ENCODE data around the gene SHISA4. TPM values are rescaled to one million over a fixed set of nuclear protein-coding genes. Genes with fewer than 3 reads are reported as not detected.

The SHISA4 gene
- polyA plus RNA-seq, 3 donors: 1.5 to 3.1 (median 2.3) TPM

DNA sequence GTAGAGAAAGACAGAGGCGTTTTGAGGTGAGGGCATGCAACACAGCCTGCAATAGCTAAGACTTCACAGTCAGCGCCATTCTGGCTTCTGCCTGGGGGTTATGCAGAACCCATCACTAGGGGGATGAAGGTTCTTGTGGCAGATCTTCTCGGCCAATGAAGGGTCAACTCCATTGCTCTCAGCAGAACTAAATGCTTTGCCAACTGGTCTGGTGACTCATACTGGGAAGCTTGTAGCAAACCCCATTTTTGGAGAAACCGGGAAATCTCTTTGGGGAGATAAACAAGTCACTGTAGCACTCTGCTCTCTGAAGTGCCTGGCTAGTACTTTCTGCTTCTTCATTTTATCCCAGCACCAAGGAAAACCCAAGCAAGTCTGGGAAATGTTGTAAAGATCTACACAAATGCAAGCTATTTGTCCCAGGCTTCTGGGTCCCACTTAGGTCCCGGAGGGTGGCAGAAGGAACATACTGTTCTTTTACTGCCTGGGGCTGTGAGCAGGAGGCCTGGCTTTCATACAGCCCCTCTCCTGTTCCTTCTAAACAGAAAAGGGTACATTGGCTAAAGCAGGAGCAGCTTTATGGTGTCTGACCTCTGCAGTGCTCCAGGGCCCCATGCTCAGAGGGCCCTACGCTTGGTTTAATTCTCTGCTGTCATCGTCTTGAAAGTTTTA, 28.8 kb downstream of the SHISA4 start:
- H3K79me2 ChIP-seq (ENCODE audit: insufficient read depth, low read length): no peaks in the 10 kb centered on the region
- Mint-ChIP-seq H3K9me3 (peaks cover 3 to 16% (median 13%) of the 10 kb centered on the region in 7 donors), H3K36me3 (no peaks in the 10 kb centered on the region), H3K27me3 (ENCODE audit: low read depth in 3 of 3) (peaks cover 3 to 13% (median 5%) of the 10 kb centered on the region in 3 donors), H3K27ac (no peak overlapping the region), H3K4me3 (no peak overlapping the region), H3K4me1 (no peaks in the 10 kb centered on the region)
- no peak overlapping the region for H3K27ac ChIP-seq (ENCODE audit: low read depth in 1 of 2, low read length in 2 of 2)
- no peaks in the 10 kb centered on the region for H3K9me3 ChIP-seq (replicated peaks in 1 of 2; ENCODE audit: control insufficient read depth in 1 of 2, insufficient read depth in 1 of 2, low read length in 2 of 2)
- no peak overlapping the region for H3K4me3 ChIP-seq (replicated peaks in 1 of 3; ENCODE audit: low read depth in 2 of 3, low read length in 3 of 3)
- 100% methylated on average over 6 of the region's 7 CpGs for WGBS (ENCODE audit: insufficient coverage)
- H3K4me1 ChIP-seq (ENCODE audit: control insufficient read depth in 1 of 2, insufficient read depth in 2 of 2, low read length in 2 of 2): no peaks in the 10 kb centered on the region
- no peak for DNase-seq
- TF ChIP-seq, protein P1, sequence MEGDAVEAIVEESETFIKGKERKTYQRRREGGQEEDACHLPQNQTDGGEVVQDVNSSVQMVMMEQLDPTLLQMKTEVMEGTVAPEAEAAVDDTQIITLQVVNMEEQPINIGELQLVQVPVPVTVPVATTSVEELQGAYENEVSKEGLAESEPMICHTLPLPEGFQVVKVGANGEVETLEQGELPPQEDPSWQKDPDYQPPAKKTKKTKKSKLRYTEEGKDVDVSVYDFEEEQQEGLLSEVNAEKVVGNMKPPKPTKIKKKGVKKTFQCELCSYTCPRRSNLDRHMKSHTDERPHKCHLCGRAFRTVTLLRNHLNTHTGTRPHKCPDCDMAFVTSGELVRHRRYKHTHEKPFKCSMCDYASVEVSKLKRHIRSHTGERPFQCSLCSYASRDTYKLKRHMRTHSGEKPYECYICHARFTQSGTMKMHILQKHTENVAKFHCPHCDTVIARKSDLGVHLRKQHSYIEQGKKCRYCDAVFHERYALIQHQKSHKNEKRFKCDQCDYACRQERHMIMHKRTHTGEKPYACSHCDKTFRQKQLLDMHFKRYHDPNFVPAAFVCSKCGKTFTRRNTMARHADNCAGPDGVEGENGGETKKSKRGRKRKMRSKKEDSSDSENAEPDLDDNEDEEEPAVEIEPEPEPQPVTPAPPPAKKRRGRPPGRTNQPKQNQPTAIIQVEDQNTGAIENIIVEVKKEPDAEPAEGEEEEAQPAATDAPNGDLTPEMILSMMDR (IDR thresholded peaks at IDR 0.05): no peak
- no peaks in the 10 kb centered on the region for H3K27me3 ChIP-seq (ENCODE audit: control insufficient read depth in 2 of 2, insufficient read depth in 2 of 2, low read length in 2 of 2)
- no peak overlapping the region for H2AFZ ChIP-seq (ENCODE audit: insufficient read depth, low read depth, low read length, poor library complexity, severe bottlenecking)
- H3K36me3 ChIP-seq (replicated peaks in 1 of 2; ENCODE audit: control insufficient read depth in 1 of 2, insufficient read depth in 2 of 2, low read length in 2 of 2): no peaks in the 10 kb centered on the region
- H3K9ac ChIP-seq (ENCODE audit: insufficient read depth, low read length, poor library complexity, severe bottlenecking): no peak overlapping the region
- intact Hi-C loops (cut with micrococcal nuclease): no loop called here
- H3K4me2 ChIP-seq (replicated peaks; ENCODE audit: extremely low read depth, low read length, poor library complexity, severe bottlenecking): no peak overlapping the region
- H4K20me1 ChIP-seq (ENCODE audit: insufficient read depth, low read length): no peaks in the 10 kb centered on the region

DNA sequence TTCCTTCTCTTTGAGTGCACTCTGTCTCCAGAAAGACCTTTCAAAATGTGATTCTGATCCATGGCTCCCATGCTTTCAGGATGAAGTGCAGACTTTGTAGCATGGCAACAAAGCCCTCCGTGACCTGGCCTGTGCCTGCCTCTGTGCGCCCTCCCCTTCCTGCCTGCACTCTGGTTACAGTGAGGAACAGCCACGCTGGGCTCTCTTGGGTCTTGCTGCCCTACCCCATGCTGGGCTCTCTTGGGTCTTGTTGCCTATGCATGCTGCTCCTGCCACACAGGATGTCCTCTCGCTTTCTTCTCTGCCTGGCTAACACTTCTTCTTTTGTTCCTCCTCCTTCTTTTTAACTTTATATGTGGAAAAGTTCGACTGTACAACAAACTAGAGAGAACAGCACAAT, 29.6 kb downstream of the SHISA4 start:
- Histone ChIP-seq H3K9ac (ENCODE audit: insufficient read depth, low read length, poor library complexity, severe bottlenecking) (no peak overlapping the region), H4K20me1 (ENCODE audit: insufficient read depth, low read length) (no peaks in the 10 kb centered on the region), H3K4me1 (ENCODE audit: control insufficient read depth in 1 of 2, insufficient read depth in 2 of 2, low read length in 2 of 2) (no peaks in the 10 kb centered on the region), H3K4me2 (replicated peaks; ENCODE audit: extremely low read depth, low read length, poor library complexity, severe bottlenecking) (no peak overlapping the region), H3K4me3 (replicated peaks in 1 of 3; ENCODE audit: low read depth in 2 of 3, low read length in 3 of 3) (no peak overlapping the region), H3K36me3 (replicated peaks in 1 of 2; ENCODE audit: control insufficient read depth in 1 of 2, insufficient read depth in 2 of 2, low read length in 2 of 2) (no peaks in the 10 kb centered on the region), H3K9me3 (replicated peaks in 1 of 2; ENCODE audit: control insufficient read depth in 1 of 2, insufficient read depth in 1 of 2, low read length in 2 of 2) (no peaks in the 10 kb centered on the region), H3K79me2 (ENCODE audit: insufficient read depth, low read length) (no peaks in the 10 kb centered on the region), H3K27me3 (ENCODE audit: control insufficient read depth in 2 of 2, insufficient read depth in 2 of 2, low read length in 2 of 2) (no peaks in the 10 kb centered on the region), H3K27ac (ENCODE audit: low read depth in 1 of 2, low read length in 2 of 2) (no peak overlapping the region), H2AFZ (ENCODE audit: insufficient read depth, low read depth, low read length, poor library complexity, severe bottlenecking) (no peak overlapping the region)
- H3K27ac Mint-ChIP-seq: no peak overlapping the region
- H3K4me1 Mint-ChIP-seq: no peaks in the 10 kb centered on the region
- H3K36me3 Mint-ChIP-seq: no peaks in the 10 kb centered on the region
- TF ChIP-seq, protein P1 (IDR thresholded peaks at IDR 0.05): no peak
- peaks cover 3 to 21% (median 14%) of the 10 kb centered on the region in 7 donors for H3K9me3 Mint-ChIP-seq
- H3K4me3 Mint-ChIP-seq: no peak overlapping the region
- intact Hi-C loops (cut with micrococcal nuclease): no loop called here
- no peak for DNase-seq
- 90% methylated on average over 5 of the region's 5 CpGs for WGBS (ENCODE audit: insufficient coverage)
- H3K27me3 Mint-ChIP-seq (ENCODE audit: low read depth in 3 of 3): peaks cover 3 to 13% (median 5%) of the 10 kb centered on the region in 3 donors
